Sciatic nerve (tissue), 2 donors: ENCODE measurements around the gene XRCC1. TPM values are rescaled to one million over a fixed set of nuclear protein-coding genes. Genes with fewer than 3 reads are reported as not detected.

Experiments used
- ATAC-seq: fragments of 200-7000 bp; cut with Tn5 transposase; one replicate; pipeline ENCODE4 v1.9.1; 2020; ENCODE audit warnings: mild to moderate bottlenecking, moderate library complexity
- DNase-seq: peaks from one replicate; pipeline ENCODE4 v3.0.0-alpha.2; 2020; ENCODE audit warnings: low spot score
- intact Hi-C: fragments of 100-400 bp; cut with DNase I; formaldehyde crosslinking; loops from one replicate; pipeline ENCODE4 v1.14.2; 2022
- total RNA-seq: library from RNA; stranded (reverse); fragmentation: NEBNext Ultra II Directional; extraction: Animal tissue kit (Norgen Biotek cat#: 25700); gene quantifications from one replicate; pipeline ENCODE4 v1.2.1, GENCODE V29; 2021
- donor health status: DM: no; HTN: no; CAD: no.
- donor health status: DM: no; HTN: no; CAD: no.

XRCC1 gene
- total RNA-seq, 1 donor from 2014 or later = 24.8 TPM

- ATAC-seq (peak; percentile 61), DNase-seq (peak; percentile 70)
- intact Hi-C loops = no loop called here
Observed at GRCh38 chr19:43504426-43505185, 70.7 kb downstream of the XRCC1 start, which contains the start of gene PHLDB3. PHLDB3 (minus strand) TSS chr19:43504746; CDS start chr19:43504118, 628 bp downstream.

- intact Hi-C loops = no loop called here
- ATAC-seq = peak; percentile 99
- peak; percentile 100 for DNase-seq
Observed at GRCh38 chr19:43503501-43504425, 71.6 kb downstream of the XRCC1 start.

- ATAC-seq = no peak
- intact Hi-C loops = no loop called here
- DNase-seq = no peak
Observed at GRCh38 chr19:43502419-43502976, 72.8 kb downstream of the XRCC1 start.

DNA sequence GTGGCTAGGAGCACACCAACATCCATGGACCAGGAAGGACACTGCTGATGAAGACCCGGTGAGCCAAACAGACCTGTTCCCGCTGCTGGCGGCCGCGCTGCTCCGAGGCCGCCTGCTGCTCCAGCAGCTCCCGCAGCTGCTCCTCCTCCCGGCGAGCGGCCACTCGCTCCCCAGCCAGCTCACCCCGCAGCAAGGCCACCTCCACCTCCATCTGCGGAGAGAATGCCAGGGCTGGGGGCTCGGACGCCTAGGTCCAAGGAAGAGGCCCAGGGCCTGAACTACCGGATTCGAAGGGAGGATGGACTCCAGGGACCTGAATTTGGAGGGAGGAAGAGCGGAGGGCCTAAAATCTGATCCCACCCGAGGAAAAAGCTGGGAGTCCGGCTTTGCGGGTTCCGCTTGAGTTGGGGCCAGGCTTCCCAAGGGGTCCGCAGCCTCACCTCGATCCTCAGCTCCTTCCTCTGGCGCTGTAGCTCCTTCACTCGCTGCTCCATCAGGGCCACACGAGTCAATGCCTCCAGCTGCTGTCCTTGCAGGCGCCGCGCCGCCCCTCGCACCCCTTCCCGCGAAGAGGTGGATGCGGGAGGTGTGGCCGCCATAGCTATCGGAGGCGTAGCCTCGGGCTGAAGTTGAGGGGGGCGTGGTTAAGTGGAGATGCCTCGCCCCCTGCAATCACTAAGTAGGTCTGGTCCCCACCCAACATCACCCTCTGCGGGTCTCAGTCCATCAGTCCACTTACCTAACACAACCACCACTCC is 73.5 kb downstream of the XRCC1 start:
- ATAC-seq (no peak), DNase-seq (no peak)
- intact Hi-C loops = no loop called here

GRCh38 chr19:43499042-43499441 is 76.3 kb downstream of the XRCC1 start:
- ATAC-seq (no peak), DNase-seq (no peak)
- intact Hi-C loops = no loop called here

DNA sequence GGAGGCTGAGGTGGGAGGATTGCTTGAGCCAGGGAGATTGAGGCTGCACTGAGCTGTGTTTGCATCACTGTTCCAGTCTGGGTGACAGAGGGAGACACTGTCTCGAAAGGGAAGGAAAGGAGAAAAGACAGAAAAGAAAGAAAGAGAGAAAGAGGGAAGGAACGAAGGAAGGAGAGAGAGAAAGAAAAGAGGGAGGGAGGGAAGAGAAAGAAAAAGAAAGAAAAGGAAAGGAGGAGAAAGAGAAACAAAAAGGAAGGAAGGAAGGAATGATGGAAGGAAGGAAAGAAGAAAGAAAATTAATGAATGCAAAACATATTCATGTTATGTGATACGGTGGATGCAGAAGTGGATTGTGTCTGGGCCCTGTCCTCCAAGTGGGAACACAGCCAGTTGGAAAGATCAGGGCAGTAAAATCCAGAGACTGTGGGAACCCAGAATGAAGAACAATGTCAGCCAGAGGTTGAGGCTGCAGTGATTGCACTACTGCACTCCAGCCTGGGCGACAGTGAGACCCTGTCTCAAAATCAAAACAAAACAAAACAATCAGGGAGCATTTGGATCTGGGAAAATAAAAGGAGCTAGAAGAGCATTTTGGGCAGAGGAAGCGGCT is 77.0 kb downstream of the XRCC1 start:
- DNase-seq (no peak), ATAC-seq (no peak)
- intact Hi-C loops = no loop called here

- intact Hi-C loops = no loop called here
- DNase-seq = no peak
- no peak for ATAC-seq
Observed at GRCh38 chr19:43496960-43497359, 78.4 kb downstream of the XRCC1 start.

- DNase-seq = no peak
- ATAC-seq = no peak
Observed at GRCh38 chr19:43495082-43495481, 80.2 kb downstream of the XRCC1 start.

More at GRCh38 chr19:43495082-43495481, 80.2 kb downstream of the XRCC1 start:
- intact Hi-C loops = no loop called here

Other genes with a start within 250 kb of the XRCC1 start
- gene CD177, start 221.8 kb downstream of the XRCC1 start, total RNA-seq = 19.3 TPM
- not detected for gene TEX101, start 160.6 kb downstream of the XRCC1 start, total RNA-seq
- gene LYPD3, start 109.9 kb downstream of the XRCC1 start, total RNA-seq = 1.6 TPM
- 12.7 TPM for gene PHLDB3, start 70.8 kb downstream of the XRCC1 start, total RNA-seq
- gene ETHE1, start 48.3 kb downstream of the XRCC1 start, total RNA-seq = 33.3 TPM
- gene ZNF575, start 42.3 kb downstream of the XRCC1 start, total RNA-seq = 5.3 TPM
- gene PINLYP, start 274 bp upstream of the XRCC1 start, total RNA-seq = 8.0 TPM
- gene IRGQ, start 20.6 kb upstream of the XRCC1 start, total RNA-seq = 22.2 TPM
- gene ZNF576, start 21.1 kb upstream of the XRCC1 start, total RNA-seq = 14.3 TPM
- 0.58 TPM for gene SRRM5, start 36.6 kb upstream of the XRCC1 start, total RNA-seq
- 39.1 TPM for gene ZNF428, start 44.1 kb upstream of the XRCC1 start, total RNA-seq
- 175 TPM for gene CADM4, start 64.3 kb upstream of the XRCC1 start, total RNA-seq
- gene PLAUR, start 94.6 kb upstream of the XRCC1 start, total RNA-seq = 36.9 TPM
- not detected for gene IRGC, start 140.5 kb upstream of the XRCC1 start, total RNA-seq
- 41.1 TPM for gene SMG9, start 179.4 kb upstream of the XRCC1 start, total RNA-seq
- 3.0 TPM for gene KCNN4, start 205.4 kb upstream of the XRCC1 start, total RNA-seq
- 1.4 TPM for gene LYPD5, start 226.9 kb upstream of the XRCC1 start, total RNA-seq